Endodermal cell (in vitro differentiated cells): ENCODE data around the gene UBE2I. TPM values are rescaled to one million over a fixed set of nuclear protein-coding genes. Genes with fewer than 3 reads are reported as not detected.
A peak's percentile ranks its signal among the peaks of the same experiment; 100 is the strongest.

Source experiments
- DNase-seq: peaks from one replicate; pipeline ENCODE4 v3.0.0-alpha.2; 2017
- H3K27ac ChIP-seq: 2 replicates; pipeline ENCODE4 v1.5.1; 2013; ENCODE audit warnings: mild to moderate bottlenecking, low read depth, low read length, moderate library complexity
- H3K27me3 ChIP-seq: 2 replicates; pipeline ENCODE4 v1.6.1; 2013; ENCODE audit warnings: mild to moderate bottlenecking, low read length, moderate library complexity; ENCODE audit not compliant: insufficient read depth, control insufficient read depth, poor library complexity, severe bottlenecking
- H3K36me3 ChIP-seq: 2 replicates; pipeline ENCODE4 v1.7.0; 2013; ENCODE audit warnings: mild to moderate bottlenecking, low read length, moderate library complexity; ENCODE audit not compliant: control insufficient read depth, insufficient read depth
- H3K4me1 ChIP-seq: one replicate; pipeline ENCODE4 v1.7.0; 2013; ENCODE audit warnings: low read length; ENCODE audit not compliant: control insufficient read depth, insufficient read depth
- H3K4me3 ChIP-seq: 2 replicates; pipeline ENCODE4 v1.5.1; 2013; ENCODE audit warnings: mild to moderate bottlenecking, low read length, moderate library complexity
- H3K9ac ChIP-seq: 2 replicates; pipeline ENCODE4 v1.6.1; 2013; ENCODE audit warnings: mild to moderate bottlenecking, low read length, moderate library complexity; ENCODE audit not compliant: poor library complexity, severe bottlenecking; ENCODE audit errors: extremely low read depth
- H3K9me3 ChIP-seq: 2 replicates; pipeline ENCODE4 v1.6.1; 2013; ENCODE audit warnings: mild to moderate bottlenecking, low read length, moderate library complexity; ENCODE audit not compliant: control insufficient read depth
- H3K27ac Mint-ChIP-seq: 2 replicates; pipeline ENCODE4 v1.8.0; 2020; ENCODE audit warnings: mixed read lengths
- H3K27me3 Mint-ChIP-seq: 2 replicates; pipeline ENCODE4 v1.8.0; 2021; ENCODE audit warnings: mild to moderate bottlenecking, mixed read lengths; ENCODE audit not compliant: insufficient read depth
- H3K36me3 Mint-ChIP-seq: 2 replicates; pipeline ENCODE4 v1.8.0; 2020; ENCODE audit warnings: low read depth, mixed read lengths
- H3K4me1 Mint-ChIP-seq: 2 replicates; pipeline ENCODE4 v1.8.0; 2020; ENCODE audit warnings: mixed read lengths
- H3K4me3 Mint-ChIP-seq: 2 replicates; pipeline ENCODE4 v1.8.0; 2020; ENCODE audit warnings: mild to moderate bottlenecking, moderate library complexity, mixed read lengths
- H3K9me3 Mint-ChIP-seq: 2 replicates; pipeline ENCODE4 v1.8.0; 2020; ENCODE audit warnings: mild to moderate bottlenecking, mixed read lengths
- WGBS, 2 experiments: methylation state at CpG; one replicate each; pipeline versions ENCODE4 v1.1.5 to v1.1.7; 2013; ENCODE audit warnings: missing lambda C conversion rate in 2 of 2, mixed read lengths in 1 of 2; ENCODE audit not compliant: insufficient coverage in 1 of 2, insufficient read length in 1 of 2; 5-methylcytosine and 5-hydroxymethylcytosine counted together
- total RNA-seq, 2 donors: library from RNA; stranded (reverse); fragmentation: NEBNext Ultra II Directional in 1 of 2; extraction: Animal tissue kit (Norgen Biotek cat#: 25700) in 1 of 2; gene quantifications; 2 replicates in 1 of 2; 3 replicates in 1 of 2; pipeline ENCODE4 v1.2.1, GENCODE V29; 2021
- TF ChIP-seq, protein P1 (sequence below): fragments of 200-600 bp; sonication (generic); conservative IDR thresholded peaks from 2 replicates; pipeline ENCODE4 v1.5.0; 2021; ENCODE audit warnings: antibody characterized with exemption, mild to moderate bottlenecking

Gene UBE2I
- total RNA-seq, 2 donors from 2014 or later, result 250 to 294 TPM

DNA sequence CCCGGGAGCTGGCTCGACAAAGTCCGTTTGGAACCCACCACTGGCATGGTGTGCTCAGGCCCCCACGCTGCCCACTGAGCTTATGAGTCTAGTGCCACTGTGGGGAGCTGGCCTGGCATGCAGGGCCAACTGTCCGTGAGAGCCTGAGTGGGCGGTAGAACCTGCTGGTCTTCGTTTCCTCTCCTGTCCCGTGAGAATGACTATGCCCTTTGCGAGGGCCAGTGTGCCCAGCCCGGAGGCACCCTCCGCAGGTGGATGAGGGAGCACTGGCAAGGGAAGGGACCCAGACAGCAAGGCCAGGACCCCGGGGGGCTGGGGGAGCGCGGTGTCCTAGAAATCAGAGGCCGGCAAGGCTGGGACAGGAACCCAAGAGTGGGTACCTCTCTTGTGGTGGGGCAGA, 27.2 kb downstream of the UBE2I start:
- TF ChIP-seq, protein P1, sequence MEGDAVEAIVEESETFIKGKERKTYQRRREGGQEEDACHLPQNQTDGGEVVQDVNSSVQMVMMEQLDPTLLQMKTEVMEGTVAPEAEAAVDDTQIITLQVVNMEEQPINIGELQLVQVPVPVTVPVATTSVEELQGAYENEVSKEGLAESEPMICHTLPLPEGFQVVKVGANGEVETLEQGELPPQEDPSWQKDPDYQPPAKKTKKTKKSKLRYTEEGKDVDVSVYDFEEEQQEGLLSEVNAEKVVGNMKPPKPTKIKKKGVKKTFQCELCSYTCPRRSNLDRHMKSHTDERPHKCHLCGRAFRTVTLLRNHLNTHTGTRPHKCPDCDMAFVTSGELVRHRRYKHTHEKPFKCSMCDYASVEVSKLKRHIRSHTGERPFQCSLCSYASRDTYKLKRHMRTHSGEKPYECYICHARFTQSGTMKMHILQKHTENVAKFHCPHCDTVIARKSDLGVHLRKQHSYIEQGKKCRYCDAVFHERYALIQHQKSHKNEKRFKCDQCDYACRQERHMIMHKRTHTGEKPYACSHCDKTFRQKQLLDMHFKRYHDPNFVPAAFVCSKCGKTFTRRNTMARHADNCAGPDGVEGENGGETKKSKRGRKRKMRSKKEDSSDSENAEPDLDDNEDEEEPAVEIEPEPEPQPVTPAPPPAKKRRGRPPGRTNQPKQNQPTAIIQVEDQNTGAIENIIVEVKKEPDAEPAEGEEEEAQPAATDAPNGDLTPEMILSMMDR, result no peak
- H3K9ac ChIP-seq, result no peak overlapping the region
- Mint-ChIP-seq H3K36me3 (no peaks in the 10 kb centered on the region), H3K4me1 (peaks cover 5% of the 10 kb centered on the region), H3K27ac (no peak overlapping the region), H3K4me3 (no peak overlapping the region), H3K9me3 (no peaks in the 10 kb centered on the region), H3K27me3 (peaks cover 34% of the 10 kb centered on the region)
- WGBS, 2 experiments, result 69 to 81% methylated on average over 11 to 15 of the region's 15 CpGs
- no peak for DNase-seq
- no peak overlapping the region for H3K4me3 ChIP-seq
- H3K36me3 ChIP-seq, result no peaks in the 10 kb centered on the region
- H3K27ac ChIP-seq, result no peak overlapping the region
- H3K4me1 ChIP-seq, result peaks cover 11% of the 10 kb centered on the region
- no peaks in the 10 kb centered on the region for H3K9me3 ChIP-seq
- H3K27me3 ChIP-seq, result peaks cover 45% of the 10 kb centered on the region

DNA sequence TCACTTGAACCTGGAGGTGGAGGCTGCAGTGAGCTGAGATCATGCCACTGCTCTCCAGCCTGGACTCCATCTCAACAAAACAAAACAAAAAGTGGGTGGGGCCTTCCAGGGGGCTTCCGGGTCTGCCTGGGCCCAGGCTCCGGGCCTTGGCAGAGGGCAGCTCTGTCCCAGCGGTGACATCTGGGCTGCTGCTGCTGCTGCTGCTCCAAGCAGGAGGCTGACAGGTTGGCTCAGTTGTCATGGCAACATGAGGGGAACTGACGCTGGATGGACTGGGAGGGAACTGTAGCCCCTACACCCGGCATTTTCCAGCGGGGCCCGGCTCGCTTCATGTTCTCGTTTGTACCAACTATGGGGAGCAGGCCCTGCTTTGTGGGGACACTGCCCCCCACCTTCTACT, 28.1 kb downstream of the UBE2I start:
- H3K27me3 Mint-ChIP-seq, result peaks cover 33% of the 10 kb centered on the region
- no peak overlapping the region for H3K4me3 ChIP-seq
- H3K9me3 ChIP-seq, result no peaks in the 10 kb centered on the region
- H3K27ac Mint-ChIP-seq, result no peak overlapping the region
- H3K4me3 Mint-ChIP-seq, result no peak overlapping the region
- peak; percentile 72 for DNase-seq
- no peaks in the 10 kb centered on the region for H3K36me3 Mint-ChIP-seq
- 56 to 82% methylated on average over 4 to 9 of the region's 9 CpGs for WGBS, 2 experiments
- peaks cover 52% of the 10 kb centered on the region for H3K27me3 ChIP-seq
- H3K4me1 Mint-ChIP-seq, result peaks cover 2% of the 10 kb centered on the region
- no peaks in the 10 kb centered on the region for H3K36me3 ChIP-seq
- no peak overlapping the region for H3K9ac ChIP-seq
- H3K27ac ChIP-seq, result no peak overlapping the region
- H3K4me1 ChIP-seq, result peaks cover 6% of the 10 kb centered on the region
- no peaks in the 10 kb centered on the region for H3K9me3 Mint-ChIP-seq
- TF ChIP-seq, protein P1, result no peak

DNA sequence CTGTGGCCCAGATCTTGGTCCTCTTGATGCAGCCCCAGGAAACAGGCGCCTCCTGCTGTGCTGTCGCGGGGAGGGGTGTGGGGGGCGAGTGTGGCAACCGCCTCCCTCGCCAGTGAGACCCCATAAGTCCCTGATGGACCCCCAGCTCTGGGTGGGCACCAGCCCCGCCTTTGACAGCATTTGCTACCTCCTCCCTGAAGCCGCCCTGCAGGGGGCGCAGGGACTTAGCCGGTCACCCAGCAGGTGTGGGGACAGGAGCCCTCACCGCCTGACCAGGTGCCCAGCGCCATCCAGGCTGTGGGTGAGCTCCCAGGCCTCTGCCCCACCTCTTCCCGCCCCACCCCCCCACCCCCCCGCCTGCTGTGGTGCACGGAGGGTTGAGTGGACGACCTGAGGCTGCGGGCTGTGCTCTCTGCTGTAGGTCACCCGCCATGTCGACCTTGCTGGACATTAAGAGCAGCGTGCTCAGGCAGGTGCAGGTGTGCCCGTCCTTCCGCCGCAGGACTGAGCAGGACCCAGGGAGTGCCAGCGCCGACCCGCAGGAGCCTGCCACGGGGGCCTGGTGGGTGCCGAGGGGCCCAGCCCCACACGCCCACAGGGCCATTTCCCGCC, 28.8 kb downstream of the UBE2I start:
- Mint-ChIP-seq H3K4me1 (no peaks in the 10 kb centered on the region), H3K36me3 (no peaks in the 10 kb centered on the region), H3K9me3 (no peaks in the 10 kb centered on the region), H3K27me3 (peaks cover 29% of the 10 kb centered on the region), H3K4me3 (no peak overlapping the region), H3K27ac (no peak overlapping the region)
- TF ChIP-seq, protein P1, result peak; percentile 71
- H3K4me1 ChIP-seq, result no peaks in the 10 kb centered on the region
- no peak overlapping the region for H3K27ac ChIP-seq
- H3K27me3 ChIP-seq, result peaks cover 47% of the 10 kb centered on the region
- 60 to 78% methylated on average over 7 to 26 of the region's 30 CpGs for WGBS, 2 experiments
- no peak overlapping the region for H3K4me3 ChIP-seq
- DNase-seq, result peak; percentile 81
- no peaks in the 10 kb centered on the region for H3K9me3 ChIP-seq
- no peak overlapping the region for H3K9ac ChIP-seq
- no peaks in the 10 kb centered on the region for H3K36me3 ChIP-seq
